DMS153 treated with DMSO at 0.1 percent for 48 hours (cell line): ENCODE data around the gene TTC16.

Source experiments
- DNase-seq: peaks from one replicate; lab custom pipeline; 2025; ENCODE audit not compliant: unreplicated experiment; lab: John Stamatoyannopoulos, UW

The TTC16 gene

GRCh38 chr9:127717766-127718165, 1.9 kb downstream of the TTC16 start:
- no peak for DNase-seq

GRCh38 chr9:127720031-127720864, 4.4 kb downstream of the TTC16 start:
- no peak for DNase-seq

- no peak for DNase-seq
These were observed 5.0 kb downstream of the TTC16 start for GRCh38 chr9:127720865-127721227.

GRCh38 chr9:127721391-127721821, 5.5 kb downstream of the TTC16 start:
- DNase-seq = no peak

GRCh38 chr9:127722055-127722745, 6.3 kb downstream of the TTC16 start:
- DNase-seq = no peak

- no peak for DNase-seq
These were observed 7.1 kb downstream of the TTC16 start for GRCh38 chr9:127723013-127723412.

- DNase-seq = no peak
These were observed 7.6 kb downstream of the TTC16 start for GRCh38 chr9:127723444-127723843.

- DNase-seq = peak; percentile 45
These were observed 8.1 kb downstream of the TTC16 start for GRCh38 chr9:127724012-127724411.

GRCh38 chr9:127726871-127727270, 11.0 kb downstream of the TTC16 start:
- no peak for DNase-seq

- no peak for DNase-seq
These were observed 12.9 kb downstream of the TTC16 start for GRCh38 chr9:127728808-127729207.

GRCh38 chr9:127729522-127730256, 13.8 kb downstream of the TTC16 start:
- no peak for DNase-seq

- no peak for DNase-seq
These were observed 14.4 kb downstream of the TTC16 start for GRCh38 chr9:127730262-127730661.

GRCh38 chr9:127730799-127731410, 15.0 kb downstream of the TTC16 start:
- DNase-seq = no peak

- no peak for DNase-seq
These were observed 16.1 kb downstream of the TTC16 start for GRCh38 chr9:127731938-127732337.

GRCh38 chr9:127732444-127732843, 16.6 kb downstream of the TTC16 start:
- no peak for DNase-seq

GRCh38 chr9:127733614-127734013, 17.7 kb downstream of the TTC16 start:
- DNase-seq = no peak

GRCh38 chr9:127734247-127734746, 18.4 kb downstream of the TTC16 start:
- DNase-seq = no peak

GRCh38 chr9:127734747-127735529, 19.1 kb downstream of the TTC16 start, which contains the start of gene TOR2A:
Gene TOR2A (minus strand): TSS chr9:127735294. CDS start chr9:127735270, 24 bp downstream.
- peak; percentile 96 for DNase-seq

GRCh38 chr9:127735530-127736185, 19.8 kb downstream of the TTC16 start:
- no peak for DNase-seq

GRCh38 chr9:127738666-127739065, 22.8 kb downstream of the TTC16 start:
- DNase-seq = no peak
